ENCODE results near the gene HKDC1.

- TF ChIP-seq SUPT20H (IDR thresholded peaks at IDR 0.05; ENCODE audit: borderline replicate concordance, control insufficient read depth, low read depth, low read length) (no peak), ESRRA (IDR thresholded peaks at IDR 0.05; ENCODE audit: low read length) (no peak), BHLHE40 (IDR thresholded peaks at IDR 0.05; ENCODE audit: borderline replicate concordance in 1 of 2, low read depth in 2 of 2, low read length in 1 of 2) (no peak), NR2C1 (IDR thresholded peaks at IDR 0.05) (no peak), ASH2L (IDR thresholded peaks at IDR 0.05; ENCODE audit: borderline replicate concordance, low read depth) (no peak), SIN3A (IDR thresholded peaks at IDR 0.05; ENCODE audit: low read depth, low read length) (no peak), JUND (IDR thresholded peaks at IDR 0.05; ENCODE audit: low read depth, low read length) (no peak), RAD21 (IDR thresholded peaks at IDR 0.05; ENCODE audit: insufficient read depth, low read depth, low read length) (no peak), RFX5 (IDR thresholded peaks at IDR 0.05; ENCODE audit: low read depth, low read length) (no peak)
These were observed 9.0 kb upstream of the HKDC1 start for GRCh38 chr10:69211104-69211503.

All from GM12878 (cell line).